BLaER1 treated with 17β-estradiol and CSF1 and Interleukin-3, amounts not matched to agents 10 nM and 100 nM (cell line): ENCODE results near the gene CKAP2L.

Experiments used
- H3K27ac ChIP-seq, 11 experiments: shearing (Covaris generic); formaldehyde crosslinking; 2 replicates each; pipeline ENCODE4 v1.8.1; 2022
- H3K27me3 ChIP-seq, 11 experiments: shearing (Covaris generic); formaldehyde crosslinking; 2 replicates each; pipeline ENCODE4 v1.8.1; 2022
- H3K36me3 ChIP-seq, 11 experiments: shearing (Covaris generic); formaldehyde crosslinking; 2 replicates each; pipeline ENCODE4 v1.8.1; 2022
- H3K4me1 ChIP-seq, 10 experiments: shearing (Covaris generic); formaldehyde crosslinking; 2 replicates each; pipeline ENCODE4 v1.8.1; 2022
- H3K4me2 ChIP-seq, 11 experiments: shearing (Covaris generic); formaldehyde crosslinking; 2 replicates each; pipeline ENCODE4 v1.8.1; 2022
- H3K4me3 ChIP-seq, 10 experiments: shearing (Covaris generic); formaldehyde crosslinking; 2 replicates each; pipeline ENCODE4 v1.8.1; 2022
- H3K9ac ChIP-seq, 11 experiments: shearing (Covaris generic); formaldehyde crosslinking; 2 replicates each; pipeline ENCODE4 v1.8.1; 2022
- H3K9me3 ChIP-seq, 11 experiments: shearing (Covaris generic); formaldehyde crosslinking; replicated peaks in 1 of 11; 2 replicates each; pipeline ENCODE4 v1.8.1; 2022
- H4K20me1 ChIP-seq, 11 experiments: shearing (Covaris generic); formaldehyde crosslinking; 2 replicates each; pipeline ENCODE4 v1.8.1; 2022
- Cebpa-rat ChIP-seq, 11 experiments: shearing (Covaris generic); IDR thresholded peaks; 2 replicates each; pipeline ENCODE4 v1.8.1; 2022

CKAP2L gene

GRCh38 chr2:112714331-112714730, 50.1 kb downstream of the CKAP2L start:
- Histone ChIP-seq H3K27ac (no peak overlapping the region), H3K36me3 (no peaks in the 10 kb centered on the region), H3K4me2 (no peak overlapping the region), H3K4me1 (peaks cover 25 to 46% (median 34%) of the 10 kb centered on the region in 10 experiments), H3K27me3 (no peaks in the 10 kb centered on the region), H3K4me3 (no peak overlapping the region), H3K9ac (no peak overlapping the region), H3K9me3 (peaks cover 0 to 13% (median 4%) of the 10 kb centered on the region in 11 experiments; a peak in 8 of 22 replicates), H4K20me1 (no peaks in the 10 kb centered on the region)
- TF ChIP-seq Cebpa-rat (IDR thresholded peaks at IDR 0.05), result no peak

DNA sequence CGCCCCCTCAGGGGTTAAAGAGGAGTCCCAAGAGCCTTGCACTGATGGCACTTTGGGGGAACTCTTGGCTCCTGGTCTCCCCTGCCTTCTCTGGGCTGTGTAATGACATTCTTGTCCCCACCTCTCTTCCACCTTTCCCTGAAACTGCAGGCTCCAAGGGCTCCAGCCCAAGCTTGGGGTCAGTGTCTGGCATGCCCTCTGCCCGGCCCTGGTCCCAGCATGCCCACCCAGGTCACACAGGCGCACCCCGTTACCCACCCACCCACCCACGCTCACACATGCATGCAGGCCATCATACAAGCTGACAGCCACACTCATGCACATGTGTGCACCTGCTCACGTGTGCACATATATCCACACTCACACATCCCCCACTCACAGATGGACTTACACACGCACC, 50.5 kb downstream of the CKAP2L start:
- H4K20me1 ChIP-seq, result no peaks in the 10 kb centered on the region
- H3K9ac ChIP-seq, result peak overlapping the region in 1 of 11 experiments; percentile 10; a peak in 1 of 22 replicates
- no peak overlapping the region for H3K4me3 ChIP-seq
- H3K9me3 ChIP-seq, result peaks cover 0 to 13% (median 4%) of the 10 kb centered on the region in 11 experiments; a peak in 8 of 22 replicates
- TF ChIP-seq Cebpa-rat (IDR thresholded peaks at IDR 0.05), result no peak
- H3K27me3 ChIP-seq, result no peaks in the 10 kb centered on the region
- H3K27ac ChIP-seq, result peak overlapping the region in 1 of 11 experiments; percentile 26; a peak in 1 of 22 replicates
- H3K36me3 ChIP-seq, result no peaks in the 10 kb centered on the region
- peaks cover 29 to 50% (median 38%) of the 10 kb centered on the region in 10 experiments for H3K4me1 ChIP-seq
- H3K4me2 ChIP-seq, result peak overlapping the region; percentile 42 to 92 (median 63); a peak in 20 of 22 replicates

GRCh38 chr2:112713585-112713925, 50.9 kb downstream of the CKAP2L start:
- TF ChIP-seq Cebpa-rat (IDR thresholded peaks at IDR 0.05), result no peak
- Histone ChIP-seq H4K20me1 (no peaks in the 10 kb centered on the region), H3K4me1 (peaks cover 33 to 53% (median 41%) of the 10 kb centered on the region in 10 experiments), H3K4me3 (no peak overlapping the region), H3K27me3 (no peaks in the 10 kb centered on the region), H3K4me2 (peak overlapping the region; percentile 42 to 92 (median 63)), H3K9ac (peak overlapping the region in 2 of 11 experiments; percentile 7 to 10; a peak in 2 of 22 replicates), H3K9me3 (peaks cover 0 to 13% (median 4%) of the 10 kb centered on the region in 11 experiments; a peak in 8 of 22 replicates), H3K36me3 (no peaks in the 10 kb centered on the region), H3K27ac (peak overlapping the region in 3 of 11 experiments; percentile 6 to 44 (median 26); a peak in 3 of 22 replicates)

- H3K9me3 ChIP-seq, result peaks cover 0 to 11% (median 3%) of the 10 kb centered on the region in 11 experiments; a peak in 8 of 22 replicates
- TF ChIP-seq Cebpa-rat (IDR thresholded peaks at IDR 0.05), result no peak
- peak overlapping the region in 3 of 11 experiments; percentile 26 to 53 (median 30); a peak in 4 of 22 replicates for H3K27ac ChIP-seq
- H3K4me1 ChIP-seq, result peaks cover 38 to 57% (median 44%) of the 10 kb centered on the region in 10 experiments
- no peak overlapping the region for H3K4me3 ChIP-seq
- H3K9ac ChIP-seq, result peak overlapping the region in 2 of 11 experiments; percentile 7 to 10; a peak in 3 of 22 replicates
- H3K27me3 ChIP-seq, result no peaks in the 10 kb centered on the region
- H4K20me1 ChIP-seq, result no peaks in the 10 kb centered on the region
- H3K36me3 ChIP-seq, result no peaks in the 10 kb centered on the region
- peak overlapping the region; percentile 42 to 92 (median 63) for H3K4me2 ChIP-seq
Observed at GRCh38 chr2:112712903-112713584, 51.4 kb downstream of the CKAP2L start.

GRCh38 chr2:112712465-112712864, 51.9 kb downstream of the CKAP2L start:
- Histone ChIP-seq H4K20me1 (no peaks in the 10 kb centered on the region), H3K4me3 (no peak overlapping the region), H3K4me1 (peaks cover 43 to 63% (median 50%) of the 10 kb centered on the region in 10 experiments), H3K9ac (no peak overlapping the region; a peak in 1 of 22 replicates), H3K27me3 (no peaks in the 10 kb centered on the region), H3K27ac (peak overlapping the region in 4 of 11 experiments; percentile 12 to 53 (median 28); a peak in 5 of 22 replicates), H3K4me2 (peak overlapping the region; percentile 42 to 92 (median 63)), H3K36me3 (no peaks in the 10 kb centered on the region), H3K9me3 (peaks cover 0 to 5% (median 0%) of the 10 kb centered on the region in 11 experiments; a peak in 6 of 22 replicates)
- TF ChIP-seq Cebpa-rat (IDR thresholded peaks at IDR 0.05), result no peak

GRCh38 chr2:112710956-112711750, 53.3 kb downstream of the CKAP2L start:
- Histone ChIP-seq H3K27me3 (no peaks in the 10 kb centered on the region), H3K27ac (peak overlapping the region in 1 of 11 experiments; percentile 13; a peak in 1 of 22 replicates), H3K9ac (no peak overlapping the region), H4K20me1 (no peaks in the 10 kb centered on the region), H3K4me1 (peaks cover 57 to 76% (median 63%) of the 10 kb centered on the region in 10 experiments), H3K4me3 (no peak overlapping the region), H3K4me2 (peak overlapping the region in 4 of 11 experiments; percentile 29 to 93 (median 90); a peak in 8 of 22 replicates), H3K36me3 (no peaks in the 10 kb centered on the region), H3K9me3 (no peaks in the 10 kb centered on the region)
- TF ChIP-seq Cebpa-rat (IDR thresholded peaks at IDR 0.05), result no peak

DNA sequence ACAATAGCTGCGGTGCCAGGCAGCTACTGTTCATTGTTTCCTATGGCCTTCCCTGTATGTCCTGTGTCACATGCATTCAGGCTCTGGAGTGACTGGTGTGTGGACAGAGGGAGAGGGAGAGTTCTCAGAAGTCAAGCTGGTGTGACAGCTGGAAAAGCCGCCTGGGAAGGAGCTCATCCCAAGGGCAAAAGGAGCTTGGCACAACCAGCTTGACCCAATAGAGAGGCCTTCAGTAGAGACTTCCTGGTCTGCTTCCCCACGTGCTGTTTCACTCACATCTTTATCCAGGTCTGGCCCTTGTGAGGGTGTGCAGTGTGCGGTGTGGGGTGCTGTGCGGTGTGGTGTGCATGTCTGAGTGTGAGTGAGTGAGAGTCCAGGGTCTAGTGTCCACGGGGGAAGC, 54.7 kb downstream of the CKAP2L start:
- Histone ChIP-seq H3K27me3 (no peaks in the 10 kb centered on the region), H4K20me1 (no peaks in the 10 kb centered on the region), H3K9ac (peak overlapping the region in 2 of 11 experiments; percentile 86 to 89; a peak in 2 of 22 replicates), H3K4me1 (peaks cover 66 to 91% (median 77%) of the 10 kb centered on the region in 10 experiments), H3K36me3 (no peaks in the 10 kb centered on the region), H3K4me3 (no peak overlapping the region), H3K4me2 (peak overlapping the region; percentile 74 to 93 (median 80); a peak in 18 of 22 replicates), H3K9me3 (no peaks in the 10 kb centered on the region), H3K27ac (peak overlapping the region in 7 of 11 experiments; percentile 66 to 96 (median 89); a peak in 13 of 22 replicates)
- TF ChIP-seq Cebpa-rat (IDR thresholded peaks at IDR 0.05), result no peak

DNA sequence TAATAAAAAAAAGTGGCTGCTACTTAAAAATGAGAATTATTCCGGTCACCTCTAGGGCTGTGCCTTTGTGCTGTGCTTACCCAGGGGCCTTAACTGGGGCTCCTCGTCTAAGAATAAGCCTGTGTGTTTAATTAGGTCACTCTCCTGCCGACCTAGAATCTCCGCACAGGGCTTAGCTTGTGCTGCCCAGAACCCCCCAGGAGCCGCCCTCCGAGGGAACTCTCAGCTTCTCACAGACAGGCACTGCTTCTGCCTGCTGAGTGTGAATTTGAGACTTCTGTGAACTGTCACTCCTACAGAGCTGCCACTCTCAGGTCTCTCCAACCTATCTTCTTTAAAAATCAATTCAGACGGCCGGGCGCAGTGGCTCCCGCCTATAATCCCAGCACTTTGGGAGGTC, 55.4 kb downstream of the CKAP2L start:
- H3K4me2 ChIP-seq, result peak overlapping the region; percentile 74 to 93 (median 80); a peak in 21 of 22 replicates
- H3K4me1 ChIP-seq, result peaks cover 66 to 98% (median 76%) of the 10 kb centered on the region in 10 experiments

More for the DNA sequence above, 55.4 kb downstream of the CKAP2L start:
- no peaks in the 10 kb centered on the region for H3K27me3 ChIP-seq
- no peaks in the 10 kb centered on the region for H3K36me3 ChIP-seq
- peak overlapping the region; percentile 24 to 89 (median 62); a peak in 19 of 22 replicates for H3K9ac ChIP-seq
- no peaks in the 10 kb centered on the region for H3K9me3 ChIP-seq
- no peaks in the 10 kb centered on the region for H4K20me1 ChIP-seq
- peak overlapping the region in 3 of 10 experiments; percentile 18 to 44 (median 20); a peak in 4 of 20 replicates for H3K4me3 ChIP-seq
- H3K27ac ChIP-seq, result peak overlapping the region; percentile 28 to 96 (median 74); a peak in 21 of 22 replicates
- no peak for TF ChIP-seq Cebpa-rat (IDR thresholded peaks at IDR 0.05)
